Upper lobe of left lung (tissue), 4 donors: Measurements from ENCODE around the gene CNTNAP2.

Source experiments
- EP300 ChIP-seq, 4 donors: sonication (generic); formaldehyde crosslinking; IDR thresholded peaks; one replicate each; pipeline ENCODE4 v1.5.1; 2017; ENCODE audit warnings: antibody characterized with exemption in 4 of 4, control low read depth in 2 of 4
- POLR2A ChIP-seq, 4 donors: fragments of 450-650 bp; IDR thresholded peaks; one replicate each; pipeline ENCODE4 v1.5.1; 2016 to 2017; ENCODE audit warnings: antibody characterized with exemption in 4 of 4, mild to moderate bottlenecking in 2 of 4
- POLR2AphosphoS5 ChIP-seq, 2 donors: sonication (generic); formaldehyde crosslinking; IDR thresholded peaks; one replicate each; pipeline ENCODE4 v1.5.1; 2017; ENCODE audit warnings: antibody characterized with exemption in 2 of 2
- TF ChIP-seq, protein P1 (sequence below), 6 experiments: fragments of 450-650 bp in 4 of 6; fragments of 200-600 bp in 2 of 6; sonication (generic) in 2 of 6; IDR thresholded peaks; one replicate each; pipeline ENCODE4 v1.5.1; 2016 to 2019; ENCODE audit warnings: antibody characterized with exemption in 6 of 6

DNA sequence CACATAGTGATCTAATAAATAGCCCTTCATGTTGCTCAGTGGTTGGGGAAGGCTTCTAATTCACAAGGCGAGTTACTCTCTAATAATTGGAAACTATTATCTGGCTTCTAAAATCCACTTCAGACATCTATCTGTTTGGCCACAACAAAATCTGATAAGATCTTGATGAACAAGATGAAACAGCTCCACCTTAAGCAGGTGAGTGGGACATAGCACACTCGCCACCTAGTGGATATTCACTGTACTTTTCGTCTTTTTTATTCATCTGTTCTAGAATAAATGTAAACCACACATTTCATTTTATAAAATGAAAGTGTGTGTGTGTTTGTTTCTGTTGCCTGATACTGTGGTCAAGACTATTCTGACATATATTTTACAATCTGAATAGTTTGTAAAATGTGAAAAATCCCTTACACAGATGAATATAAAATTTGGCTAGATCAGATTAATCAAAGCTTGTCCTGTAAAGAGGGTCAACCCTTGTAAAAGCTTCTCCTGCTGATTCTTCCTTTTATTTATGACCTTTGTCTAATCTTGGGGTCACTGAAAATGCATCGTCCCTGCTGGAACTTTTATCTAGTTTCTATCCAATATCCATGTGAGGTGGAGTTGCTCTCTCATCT, 26.5 kb upstream of the CNTNAP2 start:
- TF ChIP-seq, protein P1, sequence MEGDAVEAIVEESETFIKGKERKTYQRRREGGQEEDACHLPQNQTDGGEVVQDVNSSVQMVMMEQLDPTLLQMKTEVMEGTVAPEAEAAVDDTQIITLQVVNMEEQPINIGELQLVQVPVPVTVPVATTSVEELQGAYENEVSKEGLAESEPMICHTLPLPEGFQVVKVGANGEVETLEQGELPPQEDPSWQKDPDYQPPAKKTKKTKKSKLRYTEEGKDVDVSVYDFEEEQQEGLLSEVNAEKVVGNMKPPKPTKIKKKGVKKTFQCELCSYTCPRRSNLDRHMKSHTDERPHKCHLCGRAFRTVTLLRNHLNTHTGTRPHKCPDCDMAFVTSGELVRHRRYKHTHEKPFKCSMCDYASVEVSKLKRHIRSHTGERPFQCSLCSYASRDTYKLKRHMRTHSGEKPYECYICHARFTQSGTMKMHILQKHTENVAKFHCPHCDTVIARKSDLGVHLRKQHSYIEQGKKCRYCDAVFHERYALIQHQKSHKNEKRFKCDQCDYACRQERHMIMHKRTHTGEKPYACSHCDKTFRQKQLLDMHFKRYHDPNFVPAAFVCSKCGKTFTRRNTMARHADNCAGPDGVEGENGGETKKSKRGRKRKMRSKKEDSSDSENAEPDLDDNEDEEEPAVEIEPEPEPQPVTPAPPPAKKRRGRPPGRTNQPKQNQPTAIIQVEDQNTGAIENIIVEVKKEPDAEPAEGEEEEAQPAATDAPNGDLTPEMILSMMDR (IDR thresholded peaks at IDR 0.05): peak in 5 of 6 experiments; percentile 22 to 60 (median 54)
- TF ChIP-seq POLR2A (IDR thresholded peaks at IDR 0.05): no peak
- TF ChIP-seq POLR2AphosphoS5 (IDR thresholded peaks at IDR 0.05): no peak
- no peak for TF ChIP-seq EP300 (IDR thresholded peaks at IDR 0.05)
